Epithelial cell of umbilical artery (primary cell): Measurements from ENCODE around the gene SYF2. TPM values are rescaled to one million over a fixed set of nuclear protein-coding genes. Genes with fewer than 3 reads are reported as not detected.

Experiments
- total RNA-seq: library from RNA; depleted of rRNA; stranded (reverse); fragments of >200 nt; gene quantifications from 2 replicates; pipeline ENCODE4 v1.2.3, GENCODE V29; 2014

The SYF2 gene
- 45.1 and 49.4 TPM in 2 replicates for total RNA-seq

DNA sequence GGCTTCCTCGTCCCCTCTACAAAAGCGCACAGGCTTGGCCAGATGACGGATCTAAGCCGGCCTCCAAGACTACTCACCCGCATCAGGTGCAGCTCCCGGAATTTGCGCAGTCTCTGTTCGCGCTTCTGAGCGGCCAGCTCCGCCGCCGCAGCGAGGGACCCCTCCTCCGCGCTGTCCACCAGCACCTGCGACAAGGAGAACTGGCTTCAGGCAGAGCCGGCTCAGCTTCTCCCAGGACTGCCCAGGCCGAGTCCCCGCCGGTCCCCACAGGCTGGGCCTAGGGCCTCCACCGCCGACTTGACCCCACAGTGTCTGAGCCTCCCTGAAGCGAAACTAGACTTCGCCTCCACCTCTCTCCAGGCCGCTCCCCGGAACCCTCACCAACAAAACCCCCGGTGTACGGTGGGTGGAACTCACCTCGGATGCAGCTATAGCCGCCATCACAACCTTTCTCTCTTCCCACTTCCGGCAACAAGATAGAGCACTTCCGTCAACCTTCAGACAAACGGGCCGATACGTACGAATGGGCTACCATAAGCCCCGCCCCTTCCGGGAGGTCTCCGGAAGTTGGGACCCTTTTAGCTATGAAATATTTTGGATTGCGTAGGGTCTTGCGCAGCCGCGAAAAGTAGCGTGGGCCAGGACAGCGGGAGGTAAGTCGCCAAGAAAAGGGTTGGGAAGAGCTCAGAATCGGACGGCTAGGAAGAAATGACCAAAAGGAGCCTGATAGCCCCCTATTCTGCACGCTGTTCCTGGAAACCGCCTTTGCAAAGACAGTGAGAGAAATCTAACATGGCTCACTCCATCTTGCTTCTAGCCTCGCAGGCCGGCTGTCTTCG, at the start of gene SYF2:
TSS of gene SYF2 (minus strand) at position 476 of the 839 bp plus-strand sequence. CDS start at position 441, 35 bp downstream.

GRCh38 chr1:25272238-25272637, 39.9 kb upstream of the SYF2 start, which contains the start of gene RHD:
Gene RHD, plus strand, starts transcription at chr1:25272509. Its CDS starts 39 bp downstream, at chr1:25272548.

DNA sequence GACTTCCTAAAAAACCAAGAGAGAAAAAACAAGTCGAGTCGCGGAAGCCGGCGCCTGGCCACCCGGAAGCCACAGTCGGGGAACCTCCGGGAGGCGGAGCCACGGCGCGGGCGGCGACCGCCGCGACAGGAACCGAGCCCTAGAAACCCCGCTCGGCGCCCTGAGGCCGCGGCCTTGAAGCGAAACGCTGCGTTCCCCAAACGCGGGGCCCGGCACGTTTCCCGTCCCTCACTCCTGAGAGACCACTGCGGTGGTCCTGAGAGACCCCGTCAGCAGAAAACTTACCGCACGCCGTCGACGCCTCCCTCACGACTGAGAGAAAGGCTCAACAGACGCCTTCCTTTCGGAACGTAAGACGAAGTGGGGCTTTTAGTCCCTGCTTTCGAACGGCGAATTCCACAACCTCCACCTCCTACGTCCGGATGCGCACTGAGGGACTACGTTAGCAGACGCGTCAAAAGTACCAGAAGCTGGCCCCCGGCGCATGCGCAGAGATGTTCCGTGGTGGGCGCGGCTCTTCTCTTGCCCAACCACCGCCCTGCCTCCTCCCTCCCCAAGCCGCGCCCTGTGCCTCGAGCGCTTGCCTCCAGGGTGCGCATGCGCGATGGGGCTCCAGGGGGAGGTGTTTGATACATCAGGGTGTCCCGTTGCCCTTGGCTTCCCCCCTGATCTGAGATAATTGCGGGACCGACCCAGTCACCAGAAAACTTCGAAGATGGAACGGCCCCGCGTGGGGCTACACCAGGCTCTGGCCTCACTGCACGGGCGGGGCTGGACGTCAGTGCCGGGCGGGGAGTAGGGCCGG, 14.9 kb upstream of the SYF2 start, which contains the start of gene RSRP1:
TSS of gene RSRP1 (minus strand) at position 431 of the 805 bp plus-strand sequence. CDS start 491 bp downstream, outside the sequence.

Other genes with a start within 250 kb of the SYF2 start
- 84.5 and 247 TPM in 2 replicates for gene RSRP1, start 15.0 kb upstream of the SYF2 start, total RNA-seq
- gene RHD, start 40.0 kb upstream of the SYF2 start, total RNA-seq: not detected in 2 replicates
- 153 and 171 TPM in 2 replicates for gene TMEM50A, start 105.8 kb upstream of the SYF2 start, total RNA-seq
- under 0.01 TPM in 1 of 2 replicates, not detected in the other for gene RHCE, start 188.3 kb upstream of the SYF2 start, total RNA-seq
- 17.2 and 21.4 TPM in 2 replicates for gene MACO1, start 198.4 kb upstream of the SYF2 start, total RNA-seq